NCI-H2107 treated with DMSO at 0.1 percent for 48 hours (cell line): Measurements from ENCODE around the gene JAG2.
"Not testable (repeated sequence)": the region's sequence is repeated elsewhere in the genome, so short reads cannot be mapped to it uniquely, and the experiment has no call there.

Source experiments
- DNase-seq: peaks from one replicate; lab custom pipeline; 2025; ENCODE audit not compliant: unreplicated experiment; lab: John Stamatoyannopoulos, UW

Gene JAG2

GRCh38 chr14:105120056-105120455 lies 48.5 kb downstream of the JAG2 start:
- no peak for DNase-seq

- DNase-seq, result no peak
Measured at GRCh38 chr14:105119408-105120025, 49.1 kb downstream of the JAG2 start.

- no peak for DNase-seq
Measured at GRCh38 chr14:105118646-105119407, 49.7 kb downstream of the JAG2 start.

GRCh38 chr14:105117710-105118385 lies 50.7 kb downstream of the JAG2 start:
- DNase-seq, result no peak

GRCh38 chr14:105117257-105117646 lies 51.3 kb downstream of the JAG2 start:
- no peak for DNase-seq

GRCh38 chr14:105116451-105117256 lies 51.9 kb downstream of the JAG2 start:
- DNase-seq, result peak; percentile 29

GRCh38 chr14:105109243-105109642 lies 59.3 kb downstream of the JAG2 start:
- DNase-seq, result not testable (repeated sequence)

- DNase-seq, result no peak
Measured at GRCh38 chr14:105108516-105108864, 60.1 kb downstream of the JAG2 start.

GRCh38 chr14:105107781-105108515 lies 60.6 kb downstream of the JAG2 start:
- no peak for DNase-seq

- DNase-seq, result no peak
Measured at GRCh38 chr14:105107351-105107750, 61.2 kb downstream of the JAG2 start.

GRCh38 chr14:105105158-105105557 lies 63.4 kb downstream of the JAG2 start:
- no peak for DNase-seq

- DNase-seq, result no peak
Measured at GRCh38 chr14:105102893-105103292, 65.7 kb downstream of the JAG2 start.

GRCh38 chr14:105102361-105102870 lies 66.2 kb downstream of the JAG2 start:
- no peak for DNase-seq

GRCh38 chr14:105100910-105101309 lies 67.7 kb downstream of the JAG2 start:
- DNase-seq, result no peak

GRCh38 chr14:105099778-105100177 lies 68.8 kb downstream of the JAG2 start:
- no peak for DNase-seq

GRCh38 chr14:105098316-105098715 lies 70.3 kb downstream of the JAG2 start:
- no peak for DNase-seq

- DNase-seq, result no peak
Measured at GRCh38 chr14:105097794-105098127, 70.8 kb downstream of the JAG2 start.

GRCh38 chr14:105096206-105096875 lies 72.2 kb downstream of the JAG2 start:
- DNase-seq, result no peak

- DNase-seq, result no peak
Measured at GRCh38 chr14:105095236-105095805, 73.3 kb downstream of the JAG2 start.
